ACC112 (cell line): Measurements from ENCODE around the gene SLC9A9.

Experiments
- H2AFZ ChIP-seq: fragments of 200-600 bp; sonication (generic); one replicate; pipeline ENCODE4 v1.6.0; 2017; ENCODE audit warnings: antibody characterized with exemption, low read length; ENCODE audit not compliant: unreplicated experiment
- H3K27ac ChIP-seq: fragments of 200-600 bp; sonication (generic); 2 replicates; pipeline ENCODE4 v1.5.1; 2014; ENCODE audit warnings: low read depth, mild to moderate bottlenecking, antibody characterized with exemption, low read length, moderate library complexity
- H3K27me3 ChIP-seq: fragments of 200-600 bp; sonication (generic); 2 replicates; pipeline ENCODE4 v1.6.1; 2014; ENCODE audit warnings: mild to moderate bottlenecking, antibody characterized with exemption, low read length, moderate library complexity, mixed read lengths; ENCODE audit not compliant: insufficient read depth
- H3K36me3 ChIP-seq: fragments of 200-600 bp; sonication (generic); 2 replicates; pipeline ENCODE4 v1.6.1; 2016; ENCODE audit warnings: mild to moderate bottlenecking, antibody characterized with exemption, low read length, moderate library complexity, mixed read lengths; ENCODE audit not compliant: insufficient read depth
- H3K4me1 ChIP-seq: fragments of 200-600 bp; sonication (generic); one replicate; pipeline ENCODE4 v1.6.1; 2016; ENCODE audit warnings: low read length, mixed read lengths; ENCODE audit not compliant: insufficient read depth, unreplicated experiment, control insufficient read depth
- H3K4me3 ChIP-seq: fragments of 200-600 bp; sonication (generic); 2 replicates; pipeline ENCODE4 v1.5.1; 2014; ENCODE audit warnings: mild to moderate bottlenecking, low read depth, low read length
- H3K79me2 ChIP-seq: fragments of 200-600 bp; sonication (generic); one replicate; pipeline ENCODE4 v1.6.0; 2016; ENCODE audit warnings: low read length; ENCODE audit not compliant: control insufficient read depth, unreplicated experiment, insufficient read depth

SLC9A9 gene

DNA sequence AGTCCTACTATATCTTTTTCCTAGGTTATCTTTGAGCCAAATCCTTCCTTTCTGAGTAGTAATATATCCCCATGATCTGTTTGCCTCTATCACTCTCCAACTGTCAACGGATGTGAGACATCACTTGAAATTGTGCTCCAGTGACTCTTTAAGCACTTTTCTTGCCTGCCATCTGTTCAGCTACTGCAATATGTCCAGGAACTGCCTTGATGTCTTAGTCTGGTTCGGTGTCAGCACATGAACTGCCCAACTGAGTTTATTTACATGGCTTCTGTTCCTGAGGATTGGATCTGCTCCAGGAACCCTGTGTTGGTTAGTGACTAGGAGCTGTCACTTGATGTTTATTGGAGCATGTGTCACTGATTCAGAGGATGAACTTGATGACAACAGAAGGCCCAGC is 116.5 kb downstream of the SLC9A9 start:
- H3K36me3 ChIP-seq: no peaks in the 10 kb centered on the region
- H3K79me2 ChIP-seq: no peaks in the 10 kb centered on the region
- H3K27me3 ChIP-seq: no peaks in the 10 kb centered on the region
- H2AFZ ChIP-seq: no peak overlapping the region
- peaks cover 8% of the 10 kb centered on the region for H3K4me1 ChIP-seq
- H3K4me3 ChIP-seq: no peak overlapping the region
- no peak overlapping the region for H3K27ac ChIP-seq

DNA sequence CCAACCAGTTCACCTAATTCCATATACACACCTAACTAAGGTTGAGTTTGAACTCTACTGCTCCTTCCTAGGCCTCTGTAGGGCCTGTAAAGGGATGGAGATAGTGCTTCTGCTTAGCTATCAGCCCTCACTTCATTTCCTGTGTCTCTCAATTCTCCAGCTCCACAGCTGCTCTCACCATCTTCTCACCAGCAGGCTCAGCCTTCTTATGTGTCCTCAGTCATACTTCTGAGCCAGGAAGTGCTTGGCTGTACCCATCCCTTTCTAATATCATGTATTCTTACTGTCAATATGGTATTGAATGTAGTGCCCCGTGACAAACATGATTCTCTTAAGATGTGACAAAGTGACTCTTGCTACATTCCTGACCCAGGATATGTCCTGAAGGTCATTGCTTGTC is 116.9 kb downstream of the SLC9A9 start:
- no peaks in the 10 kb centered on the region for H3K27me3 ChIP-seq

DNA sequence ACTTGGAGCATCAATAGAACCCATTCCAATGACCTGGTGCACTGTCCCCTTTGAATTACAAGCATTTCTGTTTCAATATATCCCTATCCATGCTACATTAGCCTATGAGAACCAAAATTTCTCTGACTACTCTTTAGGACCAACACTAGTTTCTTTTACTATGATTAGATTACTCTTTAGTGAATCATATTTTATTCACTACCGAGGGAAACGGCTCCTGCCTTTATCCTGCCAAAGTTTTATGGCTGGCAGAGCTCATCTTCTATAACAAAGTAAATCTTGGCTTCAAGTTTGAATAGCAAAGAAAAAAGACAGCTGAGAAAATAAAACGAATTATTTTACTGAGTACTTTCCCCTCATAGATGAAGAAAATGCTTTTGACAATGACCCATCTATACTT is 120.9 kb downstream of the SLC9A9 start:
- H3K27me3 ChIP-seq: no peaks in the 10 kb centered on the region
- H2AFZ ChIP-seq: no peak overlapping the region
- peaks cover 7% of the 10 kb centered on the region for H3K4me1 ChIP-seq
- H3K36me3 ChIP-seq: no peaks in the 10 kb centered on the region
- H3K4me3 ChIP-seq: peak overlapping the region; percentile 34
- no peak overlapping the region for H3K27ac ChIP-seq
- no peaks in the 10 kb centered on the region for H3K79me2 ChIP-seq

More for the DNA sequence above, 116.9 kb downstream of the SLC9A9 start:
- H3K4me1 ChIP-seq: peaks cover 8% of the 10 kb centered on the region
- no peak overlapping the region for H3K4me3 ChIP-seq
- no peak overlapping the region for H3K27ac ChIP-seq
- H2AFZ ChIP-seq: no peak overlapping the region
- H3K79me2 ChIP-seq: no peaks in the 10 kb centered on the region
- H3K36me3 ChIP-seq: no peaks in the 10 kb centered on the region

DNA sequence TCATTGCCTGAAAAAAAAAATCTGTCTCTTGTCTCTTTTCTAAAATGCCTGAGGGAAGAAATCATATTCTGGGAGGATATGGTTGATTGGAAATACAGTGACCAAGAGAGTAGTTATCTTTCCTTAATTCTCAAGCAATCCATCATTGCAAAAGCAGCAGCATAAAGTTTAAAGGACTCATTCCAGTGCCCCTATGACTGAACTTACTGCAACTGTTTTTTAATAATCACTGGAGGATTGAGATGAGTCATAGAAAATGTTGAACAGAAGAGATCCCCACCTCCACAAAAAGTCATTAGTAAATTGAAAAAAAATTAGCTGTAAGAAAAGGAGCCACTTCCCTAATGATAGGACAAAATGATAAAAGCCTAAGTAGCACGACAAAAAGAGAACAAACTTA is 121.5 kb downstream of the SLC9A9 start:
- no peak overlapping the region for H2AFZ ChIP-seq
- peaks cover 7% of the 10 kb centered on the region for H3K4me1 ChIP-seq
- no peak overlapping the region for H3K27ac ChIP-seq
- H3K4me3 ChIP-seq: no peak overlapping the region
- H3K36me3 ChIP-seq: no peaks in the 10 kb centered on the region
- no peaks in the 10 kb centered on the region for H3K79me2 ChIP-seq
- no peaks in the 10 kb centered on the region for H3K27me3 ChIP-seq

DNA sequence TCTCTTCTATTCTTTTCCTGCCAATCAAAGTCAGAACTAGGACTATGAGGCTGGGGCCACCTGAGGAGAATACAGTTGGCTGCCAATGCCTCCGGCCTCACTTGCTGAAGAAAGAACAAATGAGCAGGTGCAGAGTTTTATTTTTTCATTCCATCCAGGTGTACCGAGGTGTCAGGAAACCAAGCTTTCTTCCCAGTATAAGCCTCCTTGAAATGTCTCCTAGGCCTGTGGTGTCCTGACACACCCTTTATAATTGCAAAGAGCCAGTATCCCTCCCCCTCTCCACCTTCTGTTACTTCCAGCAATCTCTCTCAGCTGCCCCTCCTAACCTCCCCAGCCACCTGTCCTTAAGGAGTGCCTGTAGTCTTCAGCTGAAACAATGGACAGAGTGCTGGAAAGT is 127.9 kb downstream of the SLC9A9 start:
- H3K79me2 ChIP-seq: no peaks in the 10 kb centered on the region
- no peaks in the 10 kb centered on the region for H3K4me1 ChIP-seq
- peaks cover 7% of the 10 kb centered on the region; the same call in 1 of the 2 replicates for H3K27me3 ChIP-seq
- H2AFZ ChIP-seq: no peak overlapping the region
- H3K36me3 ChIP-seq: no peaks in the 10 kb centered on the region
- H3K4me3 ChIP-seq: no peak overlapping the region
- no peak overlapping the region for H3K27ac ChIP-seq

DNA sequence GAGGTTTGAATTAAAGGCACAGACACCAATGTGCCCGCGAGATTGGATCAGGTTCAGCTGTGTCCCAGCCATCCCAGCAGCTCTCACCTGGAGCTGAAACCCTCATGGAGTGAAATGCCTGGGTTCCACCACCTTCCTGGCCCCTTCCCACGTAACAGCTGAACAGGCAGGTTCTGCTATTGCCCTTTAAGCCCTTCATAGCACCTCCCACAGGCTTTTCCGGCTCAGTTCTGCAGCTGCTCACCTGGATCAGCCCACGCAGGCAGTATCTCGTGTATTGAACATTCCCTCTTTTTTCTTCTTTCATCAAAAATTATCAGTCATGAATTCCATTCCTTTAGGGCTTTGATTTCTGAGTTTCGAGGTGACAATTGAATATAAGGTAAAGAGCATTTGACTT is 129.8 kb downstream of the SLC9A9 start:
- Histone ChIP-seq H2AFZ (no peak overlapping the region), H3K79me2 (no peaks in the 10 kb centered on the region), H3K4me3 (no peak overlapping the region)

DNA sequence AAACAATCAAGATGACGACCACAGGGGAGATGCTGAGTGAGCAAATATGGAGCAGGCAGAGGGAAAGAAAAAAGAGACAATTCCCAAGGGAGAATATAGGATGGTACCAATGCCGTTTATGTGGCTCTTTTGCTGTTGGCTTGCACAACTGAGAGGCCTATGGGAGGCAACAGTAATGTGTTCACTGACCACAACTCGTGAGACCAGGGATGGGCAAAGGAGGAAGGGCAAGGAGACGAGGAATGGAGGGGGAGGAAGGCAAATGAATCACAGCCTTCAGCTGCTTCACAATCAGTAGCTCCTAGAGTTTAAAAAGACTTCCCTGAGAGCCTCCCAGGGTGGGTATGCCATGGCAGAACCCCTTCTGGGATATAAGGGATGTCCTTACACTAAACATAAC is 131.5 kb downstream of the SLC9A9 start:
- Histone ChIP-seq H3K4me1 (no peaks in the 10 kb centered on the region), H3K4me3 (no peak overlapping the region), H3K27ac (no peak overlapping the region), H3K36me3 (no peaks in the 10 kb centered on the region), H3K27me3 (peaks cover 37% of the 10 kb centered on the region), H2AFZ (no peak overlapping the region), H3K79me2 (no peaks in the 10 kb centered on the region)

More for the DNA sequence above, 129.8 kb downstream of the SLC9A9 start:
- Histone ChIP-seq H3K4me1 (no peaks in the 10 kb centered on the region), H3K27ac (no peak overlapping the region), H3K36me3 (no peaks in the 10 kb centered on the region), H3K27me3 (peaks cover 21% of the 10 kb centered on the region)

DNA sequence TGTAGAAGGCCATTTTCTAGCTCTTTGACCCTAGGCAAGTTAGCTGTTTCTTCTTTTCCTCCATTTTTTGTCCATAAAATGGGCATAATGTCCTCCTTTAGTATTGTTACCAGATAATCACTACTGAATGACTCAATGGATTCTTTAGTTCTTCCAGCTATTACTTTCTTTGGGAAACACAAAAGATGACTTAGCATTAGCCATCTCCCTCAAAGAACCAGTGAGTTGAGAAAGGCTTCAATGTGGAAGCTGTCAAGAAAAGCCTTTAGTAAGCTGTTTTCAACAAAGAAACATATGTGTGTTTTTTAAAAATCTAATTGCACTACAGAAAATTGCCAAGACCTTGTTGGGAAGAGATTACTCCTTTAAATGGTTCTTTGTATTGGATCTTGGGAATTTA is 135.7 kb downstream of the SLC9A9 start:
- Histone ChIP-seq H3K27me3 (peaks cover 48% of the 10 kb centered on the region), H2AFZ (no peak overlapping the region), H3K4me3 (no peak overlapping the region), H3K79me2 (no peaks in the 10 kb centered on the region), H3K4me1 (no peaks in the 10 kb centered on the region), H3K36me3 (no peaks in the 10 kb centered on the region), H3K27ac (no peak overlapping the region)

DNA sequence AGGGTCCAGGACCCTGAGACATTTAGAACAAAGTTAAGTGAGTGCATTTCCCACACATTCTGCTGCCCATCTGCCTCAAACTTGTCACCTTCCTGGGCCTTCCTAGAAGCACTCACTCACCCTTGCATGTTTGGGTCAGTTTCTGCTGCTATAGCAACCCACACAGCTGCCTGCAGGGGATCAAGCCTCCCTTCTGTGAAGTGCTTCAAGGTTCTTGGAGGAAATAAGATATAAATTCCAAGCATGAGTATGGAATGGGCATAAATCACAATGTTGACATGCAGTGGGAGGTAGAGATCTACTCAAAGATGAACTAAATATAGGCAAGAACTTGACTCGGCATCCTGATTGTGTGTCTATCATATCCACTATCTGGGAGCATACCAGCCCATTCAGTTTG is 140.4 kb downstream of the SLC9A9 start:
- H3K27ac ChIP-seq: no peak overlapping the region
- no peaks in the 10 kb centered on the region for H3K79me2 ChIP-seq
- H2AFZ ChIP-seq: no peak overlapping the region
- H3K36me3 ChIP-seq: no peaks in the 10 kb centered on the region
- no peaks in the 10 kb centered on the region for H3K4me1 ChIP-seq
- no peak overlapping the region for H3K4me3 ChIP-seq
- H3K27me3 ChIP-seq: peaks cover 21% of the 10 kb centered on the region

DNA sequence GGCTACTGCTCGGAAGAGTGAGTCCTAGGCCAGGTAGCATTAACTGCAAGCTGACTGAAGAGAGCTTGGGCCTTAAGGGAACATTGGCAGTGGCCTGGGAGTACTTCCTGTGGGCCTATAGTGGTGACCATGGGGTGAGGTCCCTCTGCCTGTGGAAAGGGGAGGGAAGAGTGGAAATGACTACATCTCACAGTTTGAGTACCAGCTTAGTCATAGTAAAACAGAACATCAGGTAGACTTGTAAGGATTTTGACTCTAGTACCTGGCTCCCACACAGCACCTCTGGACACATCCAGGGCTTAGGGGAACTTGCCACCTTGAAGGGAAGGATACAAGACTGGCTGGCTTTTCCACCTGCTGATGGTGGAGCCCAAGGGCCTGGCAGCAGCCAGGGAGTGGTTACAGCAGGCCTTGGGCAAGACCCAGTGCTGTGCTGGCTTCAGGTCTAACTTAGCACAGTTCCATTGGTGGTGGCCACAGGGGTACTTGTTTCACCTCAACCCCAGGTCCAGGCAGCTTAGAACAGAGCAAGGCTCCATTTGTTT is 147.8 kb downstream of the SLC9A9 start:
- Histone ChIP-seq H3K27me3 (no peaks in the 10 kb centered on the region), H3K36me3 (no peaks in the 10 kb centered on the region), H3K27ac (no peak overlapping the region), H2AFZ (no peak overlapping the region), H3K79me2 (no peaks in the 10 kb centered on the region), H3K4me1 (no peaks in the 10 kb centered on the region), H3K4me3 (no peak overlapping the region)

DNA sequence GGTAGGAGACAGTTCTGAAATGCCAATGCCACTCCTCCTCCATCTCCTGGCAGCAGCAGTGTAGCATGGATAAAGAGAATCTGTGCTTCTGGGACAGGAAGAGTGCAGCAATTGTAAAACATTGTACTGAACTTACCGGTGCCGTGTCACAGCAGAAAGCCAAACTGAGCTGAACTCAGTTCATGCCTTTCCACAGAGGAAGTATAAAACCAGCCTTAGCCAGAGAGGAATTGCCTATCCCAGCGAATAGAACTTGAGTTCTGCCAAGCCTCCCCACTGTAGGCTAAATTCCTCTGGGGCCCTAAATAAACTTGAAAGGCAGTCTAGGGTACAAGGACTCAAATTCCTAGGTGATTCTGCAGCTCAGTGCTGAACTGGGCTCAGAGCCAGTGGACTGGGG is 148.8 kb downstream of the SLC9A9 start:
- Histone ChIP-seq H3K36me3 (no peaks in the 10 kb centered on the region), H3K79me2 (no peaks in the 10 kb centered on the region), H3K4me1 (no peaks in the 10 kb centered on the region), H3K27ac (no peak overlapping the region), H3K4me3 (no peak overlapping the region), H2AFZ (no peak overlapping the region), H3K27me3 (no peaks in the 10 kb centered on the region)
